Stimulated activated naive CD8-positive, alpha-beta T cell treated with anti-CD3 and anti-CD28 coated beads, Interleukin-15, amount 100 ng/mL, for 72 hours (primary cell): Measurements from ENCODE around the gene COL23A1.
"Not testable (repeated sequence)": the region's sequence is repeated elsewhere in the genome, so short reads cannot be mapped to it uniquely, and the experiment has no call there.

Experiments
- ATAC-seq: fragments of 150-1000 bp; cut with Tn5 transposase; 2 replicates; pipeline ENCODE4 v1.10.0; 2021; ENCODE audit warnings: mild to moderate bottlenecking, moderate library complexity
- DNase-seq, 2 donors: peaks; one replicate each; pipeline ENCODE4 v3.0.0; 2021 to 2022
- H3K27ac Mint-ChIP-seq, 2 donors: one replicate each; pipeline ENCODE4 v1.8.0; 2022; ENCODE audit warnings: mild to moderate bottlenecking in 2 of 2, mixed read lengths in 2 of 2, moderate library complexity in 2 of 2
- H3K27me3 Mint-ChIP-seq: one replicate; pipeline ENCODE4 v1.8.0; 2022; ENCODE audit warnings: mixed read lengths
- H3K4me1 Mint-ChIP-seq: one replicate; pipeline ENCODE4 v1.8.0; 2022; ENCODE audit warnings: mild to moderate bottlenecking, mixed read lengths
- H3K4me3 Mint-ChIP-seq, 2 donors: one replicate each; pipeline ENCODE4 v1.8.0; 2022; ENCODE audit warnings: mild to moderate bottlenecking in 2 of 2, mixed read lengths in 2 of 2, moderate library complexity in 1 of 2
- H3K9me3 Mint-ChIP-seq, 2 donors: one replicate each; pipeline ENCODE4 v1.8.0; 2022; ENCODE audit warnings: mixed read lengths in 2 of 2

The COL23A1 gene

DNA sequence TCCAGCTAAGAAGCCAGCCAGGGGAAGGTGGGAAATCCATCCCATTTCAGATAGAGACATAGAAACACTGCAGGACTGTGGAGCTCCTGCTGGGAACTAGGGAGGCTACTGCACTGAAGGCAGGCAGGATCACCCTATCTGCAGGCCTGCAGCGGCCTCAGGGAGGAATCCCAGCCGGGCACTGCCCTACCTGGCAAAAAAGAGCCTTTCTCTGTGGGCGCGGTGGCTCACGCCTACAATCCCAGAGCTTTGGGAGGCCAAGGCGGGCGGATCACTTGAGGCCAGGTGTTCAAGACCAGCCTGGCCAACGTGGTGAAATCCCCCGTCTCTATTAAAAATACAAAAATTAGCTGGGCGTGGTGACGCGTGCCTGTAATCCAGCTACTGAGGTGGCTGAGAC, 286.2 kb downstream of the COL23A1 start:
- H3K27ac Mint-ChIP-seq, result no peak overlapping the region
- H3K4me1 Mint-ChIP-seq, result no peaks in the 10 kb centered on the region
- ATAC-seq (no peak), DNase-seq (no peak)
- peaks cover 11 to 12% of the 10 kb centered on the region in 2 donors for H3K9me3 Mint-ChIP-seq
- peaks cover 16% of the 10 kb centered on the region for H3K27me3 Mint-ChIP-seq
- no peak overlapping the region for H3K4me3 Mint-ChIP-seq

DNA sequence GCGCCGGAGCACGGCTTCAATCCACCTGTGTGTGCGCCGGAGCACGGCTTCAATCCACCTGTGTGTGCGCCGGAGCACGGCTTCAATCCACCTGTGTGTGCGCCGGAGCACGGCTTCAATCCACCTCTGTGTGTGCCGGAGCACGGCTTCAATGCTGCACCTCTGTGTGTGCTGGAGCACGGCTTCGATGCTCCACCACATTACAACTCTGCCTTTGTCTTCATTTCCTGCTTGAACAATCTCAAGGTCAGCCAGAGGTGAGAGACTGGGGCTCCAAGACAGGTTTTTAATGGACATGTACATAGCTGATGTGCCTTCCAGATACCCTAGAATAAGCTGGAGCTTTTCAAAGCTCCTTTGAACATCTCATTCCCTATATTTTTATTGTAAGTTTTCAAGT, 287.9 kb downstream of the COL23A1 start:
- H3K27me3 Mint-ChIP-seq, result peaks cover 16% of the 10 kb centered on the region
- not testable (repeated sequence) for H3K4me1 Mint-ChIP-seq, H3K27ac Mint-ChIP-seq, H3K4me3 Mint-ChIP-seq, ATAC-seq, DNase-seq
- H3K9me3 Mint-ChIP-seq, result peaks cover 11 to 12% of the 10 kb centered on the region in 2 donors

DNA sequence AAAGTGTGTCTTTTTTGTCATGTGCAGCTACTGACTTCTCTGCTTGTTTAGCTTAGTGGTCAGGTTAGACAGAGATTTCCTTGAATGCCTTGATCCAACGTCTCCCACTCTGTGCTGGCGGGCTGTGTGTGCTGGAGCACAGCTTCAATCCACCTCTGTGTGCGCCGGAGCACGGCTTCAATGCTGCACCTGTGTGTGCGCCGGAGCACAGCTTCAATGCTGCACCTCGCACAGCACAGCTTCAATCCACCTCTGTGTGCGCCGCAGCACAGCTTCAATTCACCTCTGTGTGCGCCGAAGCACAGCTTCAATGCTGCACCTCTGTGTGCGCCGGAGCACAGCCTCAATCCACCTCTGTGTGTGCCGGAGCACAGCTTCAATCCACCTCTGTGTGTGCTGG, 288.6 kb downstream of the COL23A1 start:
- peaks cover 11 to 12% of the 10 kb centered on the region in 2 donors for H3K9me3 Mint-ChIP-seq
- H3K4me3 Mint-ChIP-seq, result no peak overlapping the region
- DNase-seq, result no peak
- no peak for ATAC-seq
- peaks cover 16% of the 10 kb centered on the region for H3K27me3 Mint-ChIP-seq
- H3K4me1 Mint-ChIP-seq, result no peaks in the 10 kb centered on the region
- no peak overlapping the region for H3K27ac Mint-ChIP-seq

GRCh38 chr5:178298283-178298807, 291.8 kb downstream of the COL23A1 start:
- Mint-ChIP-seq H3K9me3 (peaks cover 11 to 12% of the 10 kb centered on the region in 2 donors), H3K27me3 (peaks cover 4% of the 10 kb centered on the region), H3K4me1 (no peaks in the 10 kb centered on the region), H3K27ac (no peak overlapping the region), H3K4me3 (no peak overlapping the region)
- DNase-seq (no peak), ATAC-seq (no peak)

DNA sequence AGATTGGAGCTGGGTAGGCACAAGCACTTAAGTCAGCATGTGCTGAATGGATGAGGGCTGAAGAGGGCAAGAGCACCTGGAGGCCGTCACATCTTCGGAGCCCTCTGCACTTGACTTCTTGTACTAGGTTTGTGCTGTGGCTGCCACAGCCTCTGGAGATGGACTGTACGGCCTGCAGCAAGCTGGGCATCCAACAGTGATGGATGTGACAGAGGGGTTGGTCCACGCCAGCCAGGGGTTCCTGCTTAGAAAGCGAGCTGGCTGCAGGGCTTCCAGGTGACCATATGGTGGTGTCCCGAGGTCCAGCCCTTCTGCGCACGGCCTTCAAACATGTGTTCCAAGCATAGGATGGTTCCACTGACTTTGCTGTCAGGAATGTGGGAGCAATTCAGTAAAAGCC, 292.4 kb downstream of the COL23A1 start:
- Mint-ChIP-seq H3K27me3 (peaks cover 10% of the 10 kb centered on the region), H3K4me1 (no peaks in the 10 kb centered on the region), H3K9me3 (peaks cover 11 to 12% of the 10 kb centered on the region in 2 donors)

DNA sequence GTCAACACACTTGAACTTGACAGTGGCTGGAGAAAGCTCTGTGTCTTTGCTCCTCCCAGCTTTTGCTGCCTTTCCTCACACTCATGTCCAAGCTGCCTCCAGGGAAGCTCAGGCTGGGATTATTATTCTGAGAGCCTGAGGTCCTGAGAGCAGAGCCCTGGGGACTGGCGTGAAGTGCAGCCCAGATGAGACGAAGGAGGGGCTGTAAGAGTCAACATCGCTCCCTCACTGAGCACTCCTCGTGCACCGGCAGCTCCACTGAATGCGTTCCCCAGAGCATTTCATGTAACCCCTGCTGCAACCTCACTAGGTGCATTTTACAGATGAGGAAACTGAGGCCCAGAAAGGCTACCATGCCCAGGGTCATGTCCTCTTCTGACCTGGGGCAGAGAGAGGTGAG, 294.1 kb downstream of the COL23A1 start:
- Mint-ChIP-seq H3K27ac (no peak overlapping the region), H3K27me3 (peaks cover 12% of the 10 kb centered on the region), H3K9me3 (peaks cover 3 to 5% of the 10 kb centered on the region in 2 donors), H3K4me1 (no peaks in the 10 kb centered on the region), H3K4me3 (no peak overlapping the region)
- DNase-seq, result no peak
- no peak for ATAC-seq

More for the DNA sequence above, 292.4 kb downstream of the COL23A1 start:
- DNase-seq (no peak), ATAC-seq (no peak)
- H3K27ac Mint-ChIP-seq, result no peak overlapping the region
- H3K4me3 Mint-ChIP-seq, result no peak overlapping the region

GRCh38 chr5:178295589-178295988, 294.6 kb downstream of the COL23A1 start:
- no peak for ATAC-seq
- no peak overlapping the region for H3K4me3 Mint-ChIP-seq
- no peaks in the 10 kb centered on the region for H3K4me1 Mint-ChIP-seq
- peaks cover 12% of the 10 kb centered on the region for H3K27me3 Mint-ChIP-seq
- DNase-seq, result no peak
- H3K27ac Mint-ChIP-seq, result no peak overlapping the region
- H3K9me3 Mint-ChIP-seq, result no peaks in the 10 kb centered on the region

- DNase-seq, result no peak
- H3K4me1 Mint-ChIP-seq, result no peaks in the 10 kb centered on the region
- peaks cover 12% of the 10 kb centered on the region for H3K27me3 Mint-ChIP-seq
- H3K27ac Mint-ChIP-seq, result no peak overlapping the region
- ATAC-seq, result no peak
- no peak overlapping the region for H3K4me3 Mint-ChIP-seq
- H3K9me3 Mint-ChIP-seq, result no peaks in the 10 kb centered on the region
These were observed 296.4 kb downstream of the COL23A1 start for GRCh38 chr5:178293815-178294214.

GRCh38 chr5:178293400-178293799, 296.8 kb downstream of the COL23A1 start:
- no peaks in the 10 kb centered on the region for H3K4me1 Mint-ChIP-seq
- no peaks in the 10 kb centered on the region for H3K9me3 Mint-ChIP-seq
- no peak for DNase-seq
- H3K27me3 Mint-ChIP-seq, result peaks cover 12% of the 10 kb centered on the region
- H3K4me3 Mint-ChIP-seq, result no peak overlapping the region
- no peak overlapping the region for H3K27ac Mint-ChIP-seq
- no peak for ATAC-seq

- no peak overlapping the region for H3K27ac Mint-ChIP-seq
- H3K9me3 Mint-ChIP-seq, result no peaks in the 10 kb centered on the region
- no peak for ATAC-seq
- H3K27me3 Mint-ChIP-seq, result peaks cover 17% of the 10 kb centered on the region
- H3K4me1 Mint-ChIP-seq, result no peaks in the 10 kb centered on the region
- no peak overlapping the region for H3K4me3 Mint-ChIP-seq
- no peak for DNase-seq
These were observed 297.4 kb downstream of the COL23A1 start for GRCh38 chr5:178292826-178293205.

DNA sequence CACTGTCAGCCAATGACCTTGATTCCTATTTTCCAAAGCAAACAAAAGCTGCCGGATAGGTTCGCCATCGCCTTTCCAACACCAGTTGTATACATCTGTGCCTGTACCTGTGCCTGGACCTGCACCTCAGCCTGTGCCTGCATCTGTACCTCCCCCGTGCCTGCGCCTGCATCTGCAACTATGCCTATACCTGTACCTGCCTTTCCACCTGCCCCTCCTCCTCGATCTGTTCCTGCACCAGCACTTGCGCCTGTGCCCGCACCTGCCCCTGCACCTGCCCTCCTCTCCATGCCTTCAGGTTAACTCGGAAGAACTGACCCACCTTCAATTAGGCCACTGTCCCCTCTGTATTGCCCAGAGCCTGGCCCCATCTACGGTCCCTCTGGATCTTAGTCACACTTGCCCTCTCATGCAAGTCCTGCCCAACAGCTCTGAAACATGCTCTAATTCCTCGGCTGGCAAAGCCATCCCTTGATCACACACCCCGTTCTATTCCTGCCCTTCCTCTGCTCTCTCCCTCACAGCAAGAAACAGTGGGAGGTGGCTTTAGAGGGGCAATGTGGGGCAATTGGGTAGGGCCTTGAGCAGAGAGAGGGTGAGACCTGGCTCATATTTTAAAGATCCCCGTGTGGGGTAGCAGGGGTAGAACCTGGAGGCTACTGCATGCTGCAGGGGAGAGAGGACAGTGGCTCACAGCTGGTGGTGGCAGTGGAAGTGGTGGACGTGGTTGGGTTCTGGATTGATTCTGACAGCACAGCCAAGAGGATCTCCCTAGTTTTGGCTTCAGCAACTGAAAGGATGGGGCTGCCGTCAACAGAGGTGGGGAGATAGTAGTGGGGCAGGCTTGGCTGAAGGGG, 298.0 kb downstream of the COL23A1 start:
- no peak for ATAC-seq
- Mint-ChIP-seq H3K27me3 (peaks cover 19% of the 10 kb centered on the region), H3K27ac (no peak overlapping the region), H3K9me3 (no peaks in the 10 kb centered on the region), H3K4me3 (no peak overlapping the region), H3K4me1 (no peaks in the 10 kb centered on the region)
- DNase-seq, result no peak

- H3K9me3 Mint-ChIP-seq, result no peaks in the 10 kb centered on the region
- no peaks in the 10 kb centered on the region for H3K4me1 Mint-ChIP-seq
- ATAC-seq (no peak), DNase-seq (no peak)
- H3K27ac Mint-ChIP-seq, result peak overlapping the region in 1 of 2 donors; percentile 35
- peaks cover 19% of the 10 kb centered on the region for H3K27me3 Mint-ChIP-seq
- H3K4me3 Mint-ChIP-seq, result no peak overlapping the region
These were observed 299.0 kb downstream of the COL23A1 start for GRCh38 chr5:178291161-178291561.

DNA sequence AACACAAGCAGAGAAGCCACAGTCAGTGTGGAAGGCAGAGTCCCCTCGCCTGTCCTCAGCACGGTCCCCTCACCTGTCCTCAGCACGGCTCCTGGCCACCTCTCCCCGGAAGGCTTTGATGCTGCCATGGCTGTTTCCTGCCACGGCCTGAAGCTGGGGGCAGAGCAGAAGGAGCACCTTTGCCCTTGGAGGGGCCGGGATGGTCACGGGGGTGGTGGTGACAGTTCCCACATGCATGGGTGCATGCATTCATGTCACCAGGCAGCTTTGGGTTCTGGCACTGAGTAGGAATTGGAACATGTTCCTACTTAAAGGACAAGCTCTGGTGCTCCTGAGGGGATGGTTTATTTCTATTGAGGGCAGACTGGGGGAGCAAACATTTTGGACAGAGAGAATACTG, 299.8 kb downstream of the COL23A1 start:
- ATAC-seq, result no peak
- no peak overlapping the region for H3K4me3 Mint-ChIP-seq
- H3K27me3 Mint-ChIP-seq, result peaks cover 19% of the 10 kb centered on the region
- no peaks in the 10 kb centered on the region for H3K4me1 Mint-ChIP-seq
- H3K9me3 Mint-ChIP-seq, result no peaks in the 10 kb centered on the region
- H3K27ac Mint-ChIP-seq, result no peak overlapping the region
- DNase-seq, result no peak

- DNase-seq (no peak), ATAC-seq (no peak)
- H3K27ac Mint-ChIP-seq, result no peak overlapping the region
- H3K27me3 Mint-ChIP-seq, result peaks cover 19% of the 10 kb centered on the region
- H3K4me3 Mint-ChIP-seq, result no peak overlapping the region
- no peaks in the 10 kb centered on the region for H3K9me3 Mint-ChIP-seq
- H3K4me1 Mint-ChIP-seq, result no peaks in the 10 kb centered on the region
These were observed 300.8 kb downstream of the COL23A1 start for GRCh38 chr5:178289438-178289837.

DNA sequence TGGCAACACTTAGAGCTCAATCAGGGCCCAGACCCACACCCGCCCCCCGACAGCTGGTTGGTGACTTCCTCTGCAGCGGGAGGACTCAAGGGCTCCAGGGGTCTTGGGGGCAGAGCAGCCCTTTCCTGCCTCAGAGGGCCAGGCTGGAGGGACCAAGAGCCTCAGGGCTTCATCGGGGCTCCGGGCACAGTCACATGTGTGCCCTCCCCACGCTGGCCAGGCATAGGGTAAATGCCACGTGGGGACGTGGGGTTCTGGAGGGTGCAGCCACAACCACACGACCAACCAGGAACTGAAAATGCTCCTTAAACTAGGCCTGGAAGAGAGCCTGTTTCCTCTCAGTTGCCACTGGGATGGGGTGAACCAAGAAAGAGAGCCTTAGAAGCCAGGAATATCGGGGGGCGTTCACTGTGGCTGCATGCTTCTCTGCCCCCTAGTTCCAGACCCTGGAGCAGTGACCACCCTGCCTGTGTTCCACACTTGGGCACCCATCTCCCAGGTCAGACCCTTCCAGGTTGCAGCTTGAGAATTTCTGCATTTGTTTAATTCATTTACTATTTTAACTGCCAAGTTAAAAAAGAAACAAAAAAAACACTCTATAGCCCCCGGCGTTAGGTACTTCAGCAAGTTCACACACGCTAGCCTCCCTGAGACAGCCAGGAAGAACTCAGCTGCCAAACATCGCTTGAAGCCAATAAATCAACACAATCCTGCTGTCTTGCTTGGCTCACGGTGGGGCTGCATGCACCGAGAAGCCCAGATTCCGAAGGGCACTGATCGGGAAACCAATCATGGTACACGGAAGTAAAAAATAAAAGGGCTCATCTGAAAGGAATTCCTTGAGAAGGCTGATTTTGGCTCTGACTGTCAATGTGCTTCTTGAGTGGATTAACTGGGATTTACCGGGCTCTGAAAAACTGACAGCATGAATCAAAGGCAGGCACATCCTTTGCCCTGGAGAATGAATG, 301.5 kb downstream of the COL23A1 start:
- ATAC-seq (no peak), DNase-seq (no peak)
- Mint-ChIP-seq H3K27ac (no peak overlapping the region), H3K27me3 (peaks cover 19% of the 10 kb centered on the region), H3K4me1 (no peaks in the 10 kb centered on the region), H3K9me3 (peaks cover 6% of the 10 kb centered on the region in 2 donors), H3K4me3 (no peak overlapping the region)

- Mint-ChIP-seq H3K27ac (no peak overlapping the region), H3K4me3 (no peak overlapping the region), H3K9me3 (peaks cover 12 to 14% of the 10 kb centered on the region in 2 donors), H3K4me1 (no peaks in the 10 kb centered on the region), H3K27me3 (peaks cover 9% of the 10 kb centered on the region)
- DNase-seq (no peak), ATAC-seq (no peak)
These were observed 302.4 kb downstream of the COL23A1 start for GRCh38 chr5:178287791-178288105.
